ENCODE data around the gene THRAP3.

DNA sequence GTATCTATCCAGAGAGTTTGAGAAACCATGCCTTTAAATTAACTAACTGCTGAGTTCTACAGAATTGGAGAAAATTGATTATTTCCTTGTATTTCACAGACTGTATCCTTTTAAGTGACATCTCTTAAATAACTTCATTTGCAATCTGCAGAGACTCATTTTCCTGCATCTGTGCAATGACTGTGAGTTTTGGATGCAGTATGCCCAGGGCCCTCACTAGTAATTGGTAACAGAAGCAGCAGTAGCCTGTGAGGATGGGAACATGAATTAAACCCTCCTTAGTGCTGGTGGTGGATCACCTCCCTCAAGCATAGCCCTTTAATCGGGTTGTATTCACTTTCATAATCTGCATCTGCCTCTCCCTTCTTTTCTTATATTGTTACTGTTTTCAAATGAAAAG lies 60.3 kb downstream of the THRAP3 start:
- no peak for TF ChIP-seq ZFX (IDR thresholded peaks at IDR 0.05; ENCODE audit: borderline replicate concordance)
- TF ChIP-seq, protein P1, sequence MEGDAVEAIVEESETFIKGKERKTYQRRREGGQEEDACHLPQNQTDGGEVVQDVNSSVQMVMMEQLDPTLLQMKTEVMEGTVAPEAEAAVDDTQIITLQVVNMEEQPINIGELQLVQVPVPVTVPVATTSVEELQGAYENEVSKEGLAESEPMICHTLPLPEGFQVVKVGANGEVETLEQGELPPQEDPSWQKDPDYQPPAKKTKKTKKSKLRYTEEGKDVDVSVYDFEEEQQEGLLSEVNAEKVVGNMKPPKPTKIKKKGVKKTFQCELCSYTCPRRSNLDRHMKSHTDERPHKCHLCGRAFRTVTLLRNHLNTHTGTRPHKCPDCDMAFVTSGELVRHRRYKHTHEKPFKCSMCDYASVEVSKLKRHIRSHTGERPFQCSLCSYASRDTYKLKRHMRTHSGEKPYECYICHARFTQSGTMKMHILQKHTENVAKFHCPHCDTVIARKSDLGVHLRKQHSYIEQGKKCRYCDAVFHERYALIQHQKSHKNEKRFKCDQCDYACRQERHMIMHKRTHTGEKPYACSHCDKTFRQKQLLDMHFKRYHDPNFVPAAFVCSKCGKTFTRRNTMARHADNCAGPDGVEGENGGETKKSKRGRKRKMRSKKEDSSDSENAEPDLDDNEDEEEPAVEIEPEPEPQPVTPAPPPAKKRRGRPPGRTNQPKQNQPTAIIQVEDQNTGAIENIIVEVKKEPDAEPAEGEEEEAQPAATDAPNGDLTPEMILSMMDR (IDR thresholded peaks at IDR 0.05): no peak

Data from 22Rv1 (cell line).